GM18873 (cell line): ENCODE results near the gene OLFM1.

Experiments
- ATAC-seq: cut with Tn5 transposase; IDR thresholded peaks from one replicate; pipeline ENCODE4 v1.9.1; 2021; ENCODE audit warnings: mild to moderate bottlenecking, moderate library complexity, moderate number of reproducible peaks; ENCODE audit not compliant: unreplicated experiment, low FRiP score

Gene OLFM1

GRCh38 chr9:135086597-135087488 lies 625 bp upstream of the OLFM1 start:
- no peak for ATAC-seq

GRCh38 chr9:135087899-135088347 lies 455 bp downstream of the OLFM1 start:
- no peak for ATAC-seq

- ATAC-seq: no peak
These were observed 995 bp downstream of the OLFM1 start for GRCh38 chr9:135088348-135088978.

GRCh38 chr9:135088979-135089847 lies 1.7 kb downstream of the OLFM1 start:
- ATAC-seq: no peak

GRCh38 chr9:135090081-135090480 lies 2.6 kb downstream of the OLFM1 start:
- no peak for ATAC-seq

- no peak for ATAC-seq
These were observed 3.1 kb downstream of the OLFM1 start for GRCh38 chr9:135090547-135090946.

GRCh38 chr9:135091545-135091944 lies 4.1 kb downstream of the OLFM1 start:
- no peak for ATAC-seq

- no peak for ATAC-seq
These were observed 5.6 kb downstream of the OLFM1 start for GRCh38 chr9:135093111-135093510.

- no peak for ATAC-seq
These were observed 6.6 kb downstream of the OLFM1 start for GRCh38 chr9:135093911-135094584.

GRCh38 chr9:135095470-135096407 lies 8.3 kb downstream of the OLFM1 start:
- ATAC-seq: no peak

GRCh38 chr9:135096408-135096895 lies 9.0 kb downstream of the OLFM1 start:
- ATAC-seq: no peak

- no peak for ATAC-seq
These were observed 11.1 kb downstream of the OLFM1 start for GRCh38 chr9:135098400-135099105.

GRCh38 chr9:135099574-135099973 lies 12.1 kb downstream of the OLFM1 start:
- ATAC-seq: no peak

- ATAC-seq: no peak
These were observed 12.8 kb downstream of the OLFM1 start for GRCh38 chr9:135100241-135100681.

- no peak for ATAC-seq
These were observed 13.4 kb downstream of the OLFM1 start for GRCh38 chr9:135100725-135101410.

- ATAC-seq: no peak
These were observed 14.0 kb downstream of the OLFM1 start for GRCh38 chr9:135101486-135101885.

- no peak for ATAC-seq
These were observed 14.5 kb downstream of the OLFM1 start for GRCh38 chr9:135101926-135102325.

- no peak for ATAC-seq
These were observed 14.9 kb downstream of the OLFM1 start for GRCh38 chr9:135102331-135102730.
